A673 (cell line): ENCODE results near the gene DGKA. TPM values are rescaled to one million over a fixed set of nuclear protein-coding genes. Genes with fewer than 3 reads are reported as not detected.
A peak's percentile ranks its signal among the peaks of the same experiment; 100 is the strongest.

Source experiments
- BruUV-seq: library from RNA; stranded (reverse); fragments of 400-500 nt; replicated peaks from 2 replicates; lab custom pipeline; 2021; lab: Mats Ljungman, UMichigan
- CTCF ChIA-PET: fragments of 300-600 bp; sonication (Branson Sonifier 250); formaldehyde crosslinking; loops from one replicate; lab custom pipeline; 2022; ENCODE audit warnings: antibody characterized with exemption; lab: Charles Lee
- POLR2A ChIA-PET: fragments of 300-600 bp; sonication (Branson Sonifier 250); formaldehyde crosslinking; loops from one replicate; lab custom pipeline; 2022; ENCODE audit warnings: antibody characterized with exemption; ENCODE audit not compliant: low non-redundant PET; lab: Charles Lee
- DNase-seq: peaks from one replicate; pipeline ENCODE4 v3.0.0-alpha.2; 2015; ENCODE audit warnings: low spot score
- H3K27ac ChIP-seq: fragments of 200-600 bp; sonication (generic); 2 replicates; pipeline ENCODE4 v1.5.1; 2016; ENCODE audit warnings: mixed run types, low read depth, mild to moderate bottlenecking, mixed read lengths, antibody characterized with exemption, low read length; ENCODE audit not compliant: poor library complexity, severe bottlenecking
- H3K27me3 ChIP-seq: fragments of 200-600 bp; sonication (generic); replicated peaks from 2 replicates; pipeline ENCODE4 v1.6.1; 2017; ENCODE audit warnings: mixed run types, low read depth, mild to moderate bottlenecking, mixed read lengths, antibody characterized with exemption, low read length; ENCODE audit not compliant: insufficient read depth, poor library complexity
- H3K36me3 ChIP-seq: fragments of 200-600 bp; sonication (generic); 2 replicates; pipeline ENCODE4 v1.6.1; 2016; ENCODE audit warnings: mixed run types, mild to moderate bottlenecking, mixed read lengths, antibody characterized with exemption, low read length; ENCODE audit not compliant: insufficient read depth, poor library complexity, severe bottlenecking
- H3K4me1 ChIP-seq: fragments of 200-600 bp; sonication (generic); 2 replicates; pipeline ENCODE4 v1.6.1; 2017; ENCODE audit warnings: mixed run types, mild to moderate bottlenecking, mixed read lengths, antibody characterized with exemption, low read length; ENCODE audit not compliant: insufficient read depth, poor library complexity, severe bottlenecking
- H3K4me3 ChIP-seq: fragments of 200-600 bp; sonication (generic); 2 replicates; pipeline ENCODE4 v1.5.1; 2016; ENCODE audit warnings: low read depth, mixed run types, mild to moderate bottlenecking, mixed read lengths, low read length; ENCODE audit not compliant: poor library complexity, severe bottlenecking
- H3K9me3 ChIP-seq: fragments of 200-600 bp; sonication (generic); 2 replicates; pipeline ENCODE4 v1.6.1; 2016; ENCODE audit warnings: mixed run types, low read depth, mild to moderate bottlenecking, mixed read lengths, antibody characterized with exemption, low read length; ENCODE audit not compliant: poor library complexity, severe bottlenecking
- EZH2 ChIP-seq: fragments of 200-600 bp; sonication (generic); IDR thresholded peaks from 2 replicates; pipeline ENCODE4 v1.6.1; 2017; ENCODE audit warnings: borderline replicate concordance, low read depth, mild to moderate bottlenecking, mixed read lengths, antibody characterized with exemption, low read length; ENCODE audit not compliant: poor library complexity, severe bottlenecking
- intact Hi-C: fragments of 100-400 bp; cut with micrococcal nuclease; formaldehyde crosslinking; loops from one replicate; pipeline ENCODE4 v1.10.0; 2022; ENCODE audit not compliant: unreplicated experiment
- total RNA-seq: library from RNA; stranded (reverse); gene quantifications from 2 replicates; pipeline ENCODE4 v1.2.3, GENCODE V29; 2021
- TF ChIP-seq, protein P1 (sequence below): fragments of 300-800, 200-600 bp; sonication (generic); conservative IDR thresholded peaks from 2 replicates; pipeline ENCODE4 v1.5.1; 2017; ENCODE audit warnings: low read depth, mild to moderate bottlenecking, antibody characterized with exemption, low read length, moderate library complexity, mixed read lengths

DGKA gene
- total RNA-seq, 1 experiment from 2014 or later, result 10.1 TPM

DNA sequence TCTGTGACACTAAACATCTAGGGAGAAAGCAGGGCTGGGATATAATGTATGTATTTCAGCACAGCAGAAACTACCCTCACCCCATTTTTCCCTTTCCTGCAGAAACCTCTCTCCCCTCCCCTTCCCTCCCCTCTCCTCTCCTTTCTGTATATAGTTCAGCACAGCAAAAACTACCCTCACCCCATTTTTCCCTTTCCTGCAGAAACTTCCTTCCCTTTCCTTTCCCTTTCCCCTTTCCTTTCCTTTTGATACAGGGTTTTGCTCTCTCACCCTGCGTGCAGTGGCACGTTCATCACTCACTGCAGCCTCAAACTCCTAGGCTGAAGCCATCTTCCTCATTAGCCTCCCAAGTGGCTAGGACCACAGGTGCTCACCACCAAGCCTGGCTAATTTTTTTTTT is 32.8 kb downstream of the DGKA start:
- no peak for DNase-seq
- TF ChIP-seq, protein P1, sequence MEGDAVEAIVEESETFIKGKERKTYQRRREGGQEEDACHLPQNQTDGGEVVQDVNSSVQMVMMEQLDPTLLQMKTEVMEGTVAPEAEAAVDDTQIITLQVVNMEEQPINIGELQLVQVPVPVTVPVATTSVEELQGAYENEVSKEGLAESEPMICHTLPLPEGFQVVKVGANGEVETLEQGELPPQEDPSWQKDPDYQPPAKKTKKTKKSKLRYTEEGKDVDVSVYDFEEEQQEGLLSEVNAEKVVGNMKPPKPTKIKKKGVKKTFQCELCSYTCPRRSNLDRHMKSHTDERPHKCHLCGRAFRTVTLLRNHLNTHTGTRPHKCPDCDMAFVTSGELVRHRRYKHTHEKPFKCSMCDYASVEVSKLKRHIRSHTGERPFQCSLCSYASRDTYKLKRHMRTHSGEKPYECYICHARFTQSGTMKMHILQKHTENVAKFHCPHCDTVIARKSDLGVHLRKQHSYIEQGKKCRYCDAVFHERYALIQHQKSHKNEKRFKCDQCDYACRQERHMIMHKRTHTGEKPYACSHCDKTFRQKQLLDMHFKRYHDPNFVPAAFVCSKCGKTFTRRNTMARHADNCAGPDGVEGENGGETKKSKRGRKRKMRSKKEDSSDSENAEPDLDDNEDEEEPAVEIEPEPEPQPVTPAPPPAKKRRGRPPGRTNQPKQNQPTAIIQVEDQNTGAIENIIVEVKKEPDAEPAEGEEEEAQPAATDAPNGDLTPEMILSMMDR, result no peak
- TF ChIP-seq EZH2, result no peak
- Histone ChIP-seq H3K9me3 (no peaks in the 10 kb centered on the region), H3K4me3 (no peak overlapping the region), H3K36me3 (peaks cover 8% of the 10 kb centered on the region), H3K27ac (no peak overlapping the region), H3K4me1 (peaks cover 20% of the 10 kb centered on the region), H3K27me3 (no peaks in the 10 kb centered on the region)
- intact Hi-C loops, result no loop called here
- BruUV-seq, result no TSS peak
- ChIA-PET POLR2A (no interaction called here), CTCF (interaction anchor here (0.6 kb wide), 1 partner anchor 34 kb away, joined by 3 read pairs; no protein-coding TSS in a partner anchor)

DNA sequence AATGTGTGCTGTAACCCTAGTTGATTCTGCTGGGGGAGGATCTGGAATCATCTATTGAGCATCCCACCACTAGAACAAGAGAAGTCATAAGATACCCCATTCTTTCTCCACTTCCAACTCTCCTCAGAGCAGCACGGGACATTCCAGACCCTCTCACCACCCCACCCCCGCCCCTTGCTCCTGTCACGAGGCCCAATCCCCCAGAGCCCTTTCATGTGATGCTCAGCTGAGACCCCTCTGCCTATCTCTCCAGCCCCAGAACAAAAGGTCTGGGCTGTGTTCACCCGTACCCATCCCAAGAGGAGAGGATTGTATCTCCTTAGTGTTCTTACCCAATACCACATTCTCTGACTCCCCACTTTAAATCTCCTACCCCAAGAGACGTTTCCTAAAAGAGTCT is 34.3 kb downstream of the DGKA start:
- BruUV-seq, result no TSS peak
- H3K27ac ChIP-seq, result no peak overlapping the region
- no peak for DNase-seq
- ChIA-PET POLR2A (no interaction called here), CTCF (no interaction called here)
- no peak for TF ChIP-seq EZH2
- TF ChIP-seq, protein P1, result no peak
- peaks cover 17% of the 10 kb centered on the region for H3K36me3 ChIP-seq
- no peaks in the 10 kb centered on the region for H3K9me3 ChIP-seq
- no peak overlapping the region for H3K4me3 ChIP-seq
- H3K4me1 ChIP-seq, result peaks cover 21% of the 10 kb centered on the region
- no peaks in the 10 kb centered on the region for H3K27me3 ChIP-seq
- intact Hi-C loops, result no loop called here

DNA sequence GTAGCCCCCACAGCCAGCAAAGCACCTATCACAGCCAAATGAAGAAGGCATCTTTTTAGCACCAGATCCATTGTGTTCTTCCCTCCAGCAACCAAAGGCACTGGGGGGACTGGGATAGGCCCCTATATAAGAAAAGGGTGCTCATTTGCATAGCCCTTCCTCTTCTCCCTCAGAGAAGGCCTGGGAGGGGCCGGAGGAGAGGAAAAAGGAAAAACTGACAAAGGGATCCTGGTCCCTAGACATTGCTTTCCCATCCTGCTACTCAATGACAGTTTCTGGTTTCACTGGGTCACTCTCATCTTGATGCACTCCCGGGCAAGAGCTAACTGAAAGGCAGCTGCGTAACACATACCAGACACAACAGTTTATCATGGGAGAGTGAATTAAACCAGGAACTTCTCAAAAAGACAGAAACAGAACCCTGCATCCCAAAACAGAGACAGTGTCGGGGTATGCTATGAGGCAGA is 35.0 kb downstream of the DGKA start, which contains the start of gene PMEL:
PMEL (minus strand) TSS at position 102 of the 467 bp plus-strand sequence; CDS start at position 71, 31 bp downstream.
- no TSS peak for BruUV-seq
- intact Hi-C loops, result no loop called here

More for the DNA sequence above, 35.0 kb downstream of the DGKA start, which contains the start of gene PMEL:
- ChIA-PET POLR2A (no interaction called here), CTCF (no interaction called here)
- no peaks in the 10 kb centered on the region for H3K9me3 ChIP-seq
- peaks cover 18% of the 10 kb centered on the region for H3K36me3 ChIP-seq
- DNase-seq, result no peak
- TF ChIP-seq, protein P1, result no peak
- TF ChIP-seq EZH2, result no peak
- H3K4me3 ChIP-seq, result peak within 1 kb of the TSS; percentile 73
- peak within 1 kb of the TSS; percentile 87 for H3K27ac ChIP-seq
- no peaks in the 10 kb centered on the region for H3K27me3 ChIP-seq
- peaks cover 21% of the 10 kb centered on the region for H3K4me1 ChIP-seq
